Endothelial cell of umbilical vein (primary cell): Measurements from ENCODE around the gene ANKRD45.

Experiments
- FOS ChIP-seq: IDR thresholded peaks from 2 replicates; pipeline ENCODE4 v1.6.1; 2011; ENCODE audit warnings: mild to moderate bottlenecking, low read length, moderate library complexity, borderline replicate concordance; ENCODE audit not compliant: insufficient read depth
- POLR2A ChIP-seq: IDR thresholded peaks from 2 replicates; pipeline ENCODE4 v1.6.1; 2012; ENCODE audit warnings: low read depth, mild to moderate bottlenecking, control low read depth, low read length

GRCh38 chr1:173702736-173703135, 33.1 kb upstream of the ANKRD45 start:
- no peak for TF ChIP-seq FOS
- TF ChIP-seq POLR2A: no peak
